K562 (cell line): Measurements from ENCODE around the gene C2CD4D. TPM values are rescaled to one million over a fixed set of nuclear protein-coding genes. Genes with fewer than 3 reads are reported as not detected.

Source experiments
- ATF7 ChIP-seq: fragments of 450-650 bp; IDR thresholded peaks from 2 replicates; pipeline ENCODE4 v1.7.1; 2014; ENCODE audit warnings: mild to moderate bottlenecking, moderate library complexity
- EP400 ChIP-seq: fragments of 450-650 bp; IDR thresholded peaks from 2 replicates; pipeline ENCODE4 v1.6.1; 2017; ENCODE audit warnings: antibody characterized with exemption, mild to moderate bottlenecking, moderate library complexity
- KDM5B ChIP-seq: fragments of 200-600 bp; sonication (generic); IDR thresholded peaks from 2 replicates; pipeline ENCODE4 v1.6.1; 2012; ENCODE audit warnings: low read depth, mild to moderate bottlenecking, moderate library complexity, low read length, control low read depth, inconsistent platforms; ENCODE audit not compliant: insufficient replicate concordance
- MAFF ChIP-seq: IDR thresholded peaks from 2 replicates; pipeline ENCODE4 v1.6.1; 2012; ENCODE audit warnings: low read length, improper control_type of control experiment
- MCM5 ChIP-seq: fragments of 450-650 bp; IDR thresholded peaks from 2 replicates; pipeline ENCODE4 v1.6.1; 2016; ENCODE audit warnings: low read depth
- MXI1 ChIP-seq: IDR thresholded peaks from 2 replicates; pipeline ENCODE4 v1.6.1; 2011; ENCODE audit warnings: low read depth, mild to moderate bottlenecking, improper control_type of control experiment, low read length
- POLR2H ChIP-seq: IDR thresholded peaks from 2 replicates; pipeline ENCODE4 v1.6.1; 2016; ENCODE audit warnings: missing genetic modification characterization, low read depth, mild to moderate bottlenecking, control low read depth, missing compliant biosample characterization, moderate library complexity
- PTRF ChIP-seq: fragments of 450-650 bp; IDR thresholded peaks from 2 replicates; pipeline ENCODE4 v1.6.1; 2016; ENCODE audit warnings: mild to moderate bottlenecking, missing genetic modification characterization, missing compliant biosample characterization
- STAT6 ChIP-seq: sonication (generic); formaldehyde crosslinking; IDR thresholded peaks from 2 replicates; pipeline ENCODE4 v1.8.1; 2023; ENCODE audit warnings: mild to moderate bottlenecking, missing genetic modification reagents
- TBL1XR1 ChIP-seq, 2 experiments: IDR thresholded peaks; 2 replicates each; pipeline ENCODE4 v1.6.1; 2012; ENCODE audit warnings: improper control_type of control experiment in 2 of 2, low read length in 2 of 2, mild to moderate bottlenecking in 1 of 2
- U2AF1 ChIP-seq: fragments of 200-400 bp; formaldehyde crosslinking; optimal IDR thresholded peaks from 2 replicates; pipeline ENCODE3; 2017; ENCODE audit warnings: mild to moderate bottlenecking, low read depth, low read length, moderate library complexity
- XRCC5 ChIP-seq: fragments of 200-400 bp; formaldehyde crosslinking; IDR thresholded peaks from 2 replicates; pipeline ENCODE4 v1.6.1; 2017; ENCODE audit warnings: low read depth, mild to moderate bottlenecking, low read length
- ZNF445 ChIP-seq: fragments of 250-450 bp; sonication (Bioruptor Pico); IDR thresholded peaks from 2 replicates; pipeline ENCODE4 v1.4.0; 2020; ENCODE audit warnings: low read depth, mild to moderate bottlenecking, moderate library complexity
- ZNF780A ChIP-seq: fragments of 250-450 bp; sonication (Bioruptor Pico); IDR thresholded peaks from 2 replicates; pipeline ENCODE4 v1.5.0; 2021; ENCODE audit warnings: mild to moderate bottlenecking
- polyA plus RNA-seq, 8 experiments: library from polyadenylated mRNA; depleted of rRNA in 4 of 8; stranded (reverse) in 5 of 8; unstranded in 3 of 8; fragments of >200 nt; fragmentation: Nextera tagmentation in 2 of 8; fragmentation: Illumina TruSeq in 1 of 8; extraction: Ambion mirVana in 2 of 8; extraction: Trizol in 1 of 8; gene quantifications; 2 replicates each; pipeline versions ENCODE4 v1.2.1 to v1.2.3, GENCODE V29; 2011 to 2014; ENCODE audit warnings: inconsistent platforms in 1 of 8, missing spikeins in 1 of 8
- total RNA-seq, 7 experiments: library from RNA; depleted of rRNA in 6 of 7; stranded (reverse); fragments of >200 nt in 6 of 7; fragmentation: Illumina TruSeq in 2 of 7; extraction: Trizol in 2 of 7; gene quantifications; 2 replicates each; pipeline versions ENCODE4 v1.2.1 to v1.2.3, GENCODE V29; 2011 to 2021; ENCODE audit warnings: low replicate concordance in 1 of 7
- TF ChIP-seq, protein P1 (sequence below), 2 experiments: fragments of 150-350 bp in 1 of 2; IDR thresholded peaks; 2 replicates each; pipeline ENCODE4 v1.6.1; 2012 to 2016; ENCODE audit warnings: low read depth in 2 of 2, low read length in 2 of 2, mild to moderate bottlenecking in 1 of 2, moderate library complexity in 1 of 2
- TF ChIP-seq, protein P2 (sequence below): sonication (generic); formaldehyde crosslinking; IDR thresholded peaks from 2 replicates; pipeline ENCODE4 v1.8.0; 2022; ENCODE audit warnings: missing genetic modification reagents, mild to moderate bottlenecking, moderate library complexity, borderline replicate concordance

C2CD4D gene
- total and polyA plus RNA-seq, 9 of the 15 experiments (the other 6 are each of a cell fraction or from before 2014, with no cell fraction given): not detected

GRCh38 chr1:151790071-151790939 lies 49.3 kb downstream of the C2CD4D start, which contains the start of gene TDRKH (continued):
- TF ChIP-seq STAT6: no peak
- TF ChIP-seq MXI1: no peak
- TF ChIP-seq MAFF: no peak
- no peak for TF ChIP-seq KDM5B
- TF ChIP-seq ZNF780A: no peak
- TF ChIP-seq EP400: peak; percentile 63; the same call in 1 of the 2 replicates
- no peak for TF ChIP-seq ZNF445 (CRISPR knock-in tag)
- peak; percentile 71 for TF ChIP-seq ATF7
- no peak for TF ChIP-seq PTRF (tag)
- peak; percentile 71 for TF ChIP-seq U2AF1
- TF ChIP-seq, protein P1, sequence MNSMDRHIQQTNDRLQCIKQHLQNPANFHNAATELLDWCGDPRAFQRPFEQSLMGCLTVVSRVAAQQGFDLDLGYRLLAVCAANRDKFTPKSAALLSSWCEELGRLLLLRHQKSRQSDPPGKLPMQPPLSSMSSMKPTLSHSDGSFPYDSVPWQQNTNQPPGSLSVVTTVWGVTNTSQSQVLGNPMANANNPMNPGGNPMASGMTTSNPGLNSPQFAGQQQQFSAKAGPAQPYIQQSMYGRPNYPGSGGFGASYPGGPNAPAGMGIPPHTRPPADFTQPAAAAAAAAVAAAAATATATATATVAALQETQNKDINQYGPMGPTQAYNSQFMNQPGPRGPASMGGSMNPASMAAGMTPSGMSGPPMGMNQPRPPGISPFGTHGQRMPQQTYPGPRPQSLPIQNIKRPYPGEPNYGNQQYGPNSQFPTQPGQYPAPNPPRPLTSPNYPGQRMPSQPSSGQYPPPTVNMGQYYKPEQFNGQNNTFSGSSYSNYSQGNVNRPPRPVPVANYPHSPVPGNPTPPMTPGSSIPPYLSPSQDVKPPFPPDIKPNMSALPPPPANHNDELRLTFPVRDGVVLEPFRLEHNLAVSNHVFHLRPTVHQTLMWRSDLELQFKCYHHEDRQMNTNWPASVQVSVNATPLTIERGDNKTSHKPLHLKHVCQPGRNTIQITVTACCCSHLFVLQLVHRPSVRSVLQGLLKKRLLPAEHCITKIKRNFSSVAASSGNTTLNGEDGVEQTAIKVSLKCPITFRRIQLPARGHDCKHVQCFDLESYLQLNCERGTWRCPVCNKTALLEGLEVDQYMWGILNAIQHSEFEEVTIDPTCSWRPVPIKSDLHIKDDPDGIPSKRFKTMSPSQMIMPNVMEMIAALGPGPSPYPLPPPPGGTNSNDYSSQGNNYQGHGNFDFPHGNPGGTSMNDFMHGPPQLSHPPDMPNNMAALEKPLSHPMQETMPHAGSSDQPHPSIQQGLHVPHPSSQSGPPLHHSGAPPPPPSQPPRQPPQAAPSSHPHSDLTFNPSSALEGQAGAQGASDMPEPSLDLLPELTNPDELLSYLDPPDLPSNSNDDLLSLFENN (IDR thresholded peaks at IDR 0.05; ENCODE audit: low read depth in 2 of 2, low read length in 2 of 2): 0 out of 4 replicates have a peak, but pooled peaks of 1 of the 2 experiments have one; percentile 11
- no peak; the same call in 1 of the 2 replicates for TF ChIP-seq XRCC5
- TF ChIP-seq TBL1XR1 (IDR thresholded peaks at IDR 0.05; ENCODE audit: low read length in 2 of 2): no peak
- TF ChIP-seq MCM5: no peak
- TF ChIP-seq, protein P2, sequence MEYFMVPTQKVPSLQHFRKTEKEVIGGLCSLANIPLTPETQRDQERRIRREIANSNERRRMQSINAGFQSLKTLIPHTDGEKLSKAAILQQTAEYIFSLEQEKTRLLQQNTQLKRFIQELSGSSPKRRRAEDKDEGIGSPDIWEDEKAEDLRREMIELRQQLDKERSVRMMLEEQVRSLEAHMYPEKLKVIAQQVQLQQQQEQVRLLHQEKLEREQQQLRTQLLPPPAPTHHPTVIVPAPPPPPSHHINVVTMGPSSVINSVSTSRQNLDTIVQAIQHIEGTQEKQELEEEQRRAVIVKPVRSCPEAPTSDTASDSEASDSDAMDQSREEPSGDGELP: peak; percentile 97
- TF ChIP-seq POLR2H (tag): no peak
